ENCODE measurements around the gene WNT6. TPM values are rescaled to one million over a fixed set of nuclear protein-coding genes. Genes with fewer than 3 reads are reported as not detected.

The WNT6 gene
- total and polyA plus RNA-seq, 10 of the 15 experiments (the other 5 are each of a cell fraction or from before 2014, with no cell fraction given): 0.11 to 0.44 (median 0.22) TPM; not detected in 5

DNA sequence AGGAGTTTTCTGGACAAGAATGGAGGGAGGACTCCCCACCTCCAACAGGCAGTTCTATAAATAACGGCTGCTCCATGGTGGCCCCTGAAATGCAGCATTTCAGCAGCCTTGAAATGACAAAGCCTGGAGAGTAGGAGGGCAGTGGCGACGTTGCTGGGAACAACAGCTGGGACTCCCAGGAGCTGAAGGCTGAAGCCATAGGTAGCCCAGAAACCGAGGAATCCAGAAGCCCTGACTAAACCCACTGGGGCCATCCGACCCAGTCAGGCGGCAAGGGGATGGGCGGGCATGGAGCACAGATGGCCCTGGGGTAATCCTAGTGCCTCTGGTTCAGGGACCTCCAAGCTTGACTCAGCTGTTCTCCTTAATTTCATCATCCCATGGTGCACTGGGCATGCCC is 37.0 kb upstream of the WNT6 start:
- Histone ChIP-seq H3K27ac (ENCODE audit: control insufficient read depth, insufficient read depth) (no peak overlapping the region), H4K20me1 (ENCODE audit: control insufficient read depth, insufficient read depth) (no peaks in the 10 kb centered on the region), H2AFZ (ENCODE audit: control insufficient read depth, low read depth, low read length) (no peak overlapping the region), H3K36me3 (ENCODE audit: control insufficient read depth in 2 of 2, insufficient read depth in 2 of 2, low read length in 1 of 2) (no peaks in the 10 kb centered on the region), H3K4me1 (ENCODE audit: control insufficient read depth, insufficient read depth, low read length) (no peaks in the 10 kb centered on the region), H3K27me3 (replicated peaks in 1 of 2; ENCODE audit: control insufficient read depth in 2 of 2, insufficient read depth in 2 of 2, low read length in 1 of 2) (no peaks in the 10 kb centered on the region; a peak in 1 of 4 replicates), H3K4me3 (no peak overlapping the region), H3K9ac (ENCODE audit: control insufficient read depth, insufficient read depth, low read length) (no peak overlapping the region), H3K4me2 (ENCODE audit: control insufficient read depth, insufficient read depth) (no peak overlapping the region), H3K79me2 (ENCODE audit: control insufficient read depth, insufficient read depth, low read length) (no peaks in the 10 kb centered on the region), H3K9me3 (replicated peaks; ENCODE audit: control insufficient read depth, insufficient read depth, low read length) (no peaks in the 10 kb centered on the region)
- RAD21 ChIA-PET (ENCODE audit: unreplicated experiment): no interaction called here
- CTCF ChIA-PET: no interaction called here
- in situ Hi-C loops (cut with MboI): no loop called here
- POLR2A ChIA-PET: no interaction called here
- DNase-seq (ENCODE audit: low read depth, low spot score): no peak
- 27% methylated on average over 7 of the region's 7 CpGs for WGBS (ENCODE audit: insufficient coverage, insufficient replicate concordance, low lambda C conversion rate, missing lambda C conversion rate)
- FAIRE-seq: no peak
- ATAC-seq: no peak
- SMC1A ChIA-PET (ENCODE audit: uncharacterized antibody, unreplicated experiment): no interaction called here
- BruUV-seq (replicated peaks): no TSS peak
- intact Hi-C loops (cut with micrococcal nuclease; ENCODE audit: unreplicated experiment): no loop called here
- TF ChIP-seq HDAC6 (IDR thresholded peaks at IDR 0.05; ENCODE audit: unreplicated experiment) (no peak), EP300 (IDR thresholded peaks at IDR 0.05; ENCODE audit: borderline replicate concordance in 1 of 2, control insufficient read depth in 1 of 2, low read depth in 2 of 2, low read length in 2 of 2) (no peak), ELK1 (IDR thresholded peaks at IDR 0.05; ENCODE audit: low read depth, low read length) (no peak), RFX5 (IDR thresholded peaks at IDR 0.05; ENCODE audit: low read depth, low read length) (no peak)

DNA sequence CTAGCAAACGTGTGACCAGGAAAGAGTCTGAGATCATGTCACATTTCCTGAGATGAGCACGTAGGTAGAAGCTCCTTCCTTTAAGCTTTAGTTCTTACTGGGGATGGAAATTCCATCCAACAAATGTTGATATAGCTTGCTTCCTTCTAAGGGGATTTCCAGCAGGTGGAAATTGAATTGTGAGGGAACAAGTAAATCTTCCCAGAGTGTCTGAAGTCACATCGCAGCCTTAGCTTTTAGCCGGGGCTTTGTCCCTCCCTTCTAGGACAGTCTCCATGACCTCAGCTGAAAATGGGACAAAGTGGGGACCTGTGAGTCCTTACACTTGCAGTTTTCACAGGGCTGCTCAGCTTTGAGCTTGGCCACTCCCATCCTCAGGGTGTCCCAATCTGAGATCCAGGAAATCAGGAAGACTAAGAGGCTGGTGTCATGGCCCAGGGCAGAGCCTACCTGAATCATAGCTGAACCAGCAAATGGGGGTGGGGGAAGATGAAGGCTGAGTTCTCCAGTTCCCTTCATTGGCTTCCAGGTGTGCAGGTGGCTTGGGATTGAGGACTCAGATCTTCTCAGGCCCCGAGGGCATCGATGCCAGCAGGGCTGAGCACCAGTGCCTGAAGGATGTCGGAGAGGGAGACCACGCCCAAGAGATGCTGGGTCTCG is 36.3 kb upstream of the WNT6 start:
- no peak overlapping the region for H3K4me2 ChIP-seq (ENCODE audit: control insufficient read depth, insufficient read depth)
- in situ Hi-C loops (cut with MboI): no loop called here
- ChIA-PET CTCF (no interaction called here), POLR2A (interaction anchor here (0.5 kb wide), 1 partner anchor 91 kb away, joined by 6 read pairs; no protein-coding TSS in a partner anchor), RAD21 (ENCODE audit: unreplicated experiment) (no interaction called here), SMC1A (ENCODE audit: uncharacterized antibody, unreplicated experiment) (no interaction called here)
- no TSS peak for BruUV-seq (replicated peaks)
- H4K20me1 ChIP-seq (ENCODE audit: control insufficient read depth, insufficient read depth): no peaks in the 10 kb centered on the region
- FAIRE-seq (no peak), ATAC-seq (no peak), DNase-seq (ENCODE audit: low read depth, low spot score) (no peak)
- H3K4me3 ChIP-seq: no peak overlapping the region
- WGBS (ENCODE audit: insufficient coverage, insufficient replicate concordance, low lambda C conversion rate, missing lambda C conversion rate): 53% methylated on average over 9 of the region's 9 CpGs
- H2AFZ ChIP-seq (ENCODE audit: control insufficient read depth, low read depth, low read length): no peak overlapping the region
- intact Hi-C loops (cut with micrococcal nuclease; ENCODE audit: unreplicated experiment): no loop called here
- no peaks in the 10 kb centered on the region for H3K79me2 ChIP-seq (ENCODE audit: control insufficient read depth, insufficient read depth, low read length)
- no peak overlapping the region for H3K9ac ChIP-seq (ENCODE audit: control insufficient read depth, insufficient read depth, low read length)
- no peaks in the 10 kb centered on the region for H3K36me3 ChIP-seq (ENCODE audit: control insufficient read depth in 2 of 2, insufficient read depth in 2 of 2, low read length in 1 of 2)
- H3K9me3 ChIP-seq (replicated peaks; ENCODE audit: control insufficient read depth, insufficient read depth, low read length): no peaks in the 10 kb centered on the region
- no peaks in the 10 kb centered on the region; a peak in 1 of 4 replicates for H3K27me3 ChIP-seq (replicated peaks in 1 of 2; ENCODE audit: control insufficient read depth in 2 of 2, insufficient read depth in 2 of 2, low read length in 1 of 2)
- H3K27ac ChIP-seq (ENCODE audit: control insufficient read depth, insufficient read depth): no peak overlapping the region
- H3K4me1 ChIP-seq (ENCODE audit: control insufficient read depth, insufficient read depth, low read length): no peaks in the 10 kb centered on the region
- TF ChIP-seq IKZF1 (conservative IDR thresholded peaks at IDR 0.05) (no peak), EGR1 (IDR thresholded peaks at IDR 0.05; ENCODE audit: borderline replicate concordance in 1 of 2, low read depth in 2 of 2, low read length in 2 of 2) (no peak), MEF2A (IDR thresholded peaks at IDR 0.05; ENCODE audit: insufficient read depth, low read depth, low read length) (no peak), CHD2 (IDR thresholded peaks at IDR 0.05; ENCODE audit: borderline replicate concordance, low read depth, low read length) (no peak), BCL11A (IDR thresholded peaks at IDR 0.05; ENCODE audit: low read depth, low read length) (no peak), CBX5 (IDR thresholded peaks at IDR 0.05; ENCODE audit: low read depth) (no peak), STAT1 (conservative IDR thresholded peaks at IDR 0.05) (no peak), RBBP5 (conservative IDR thresholded peaks at IDR 0.05) (no peak), RAD51 (IDR thresholded peaks at IDR 0.05) (no peak), JUNB (IDR thresholded peaks at IDR 0.05) (no peak), TBL1XR1 (IDR thresholded peaks at IDR 0.05; ENCODE audit: low read depth, low read length) (no peak), MTA2 (IDR thresholded peaks at IDR 0.05; ENCODE audit: low read depth) (no peak)
- TF ChIP-seq, protein P1, sequence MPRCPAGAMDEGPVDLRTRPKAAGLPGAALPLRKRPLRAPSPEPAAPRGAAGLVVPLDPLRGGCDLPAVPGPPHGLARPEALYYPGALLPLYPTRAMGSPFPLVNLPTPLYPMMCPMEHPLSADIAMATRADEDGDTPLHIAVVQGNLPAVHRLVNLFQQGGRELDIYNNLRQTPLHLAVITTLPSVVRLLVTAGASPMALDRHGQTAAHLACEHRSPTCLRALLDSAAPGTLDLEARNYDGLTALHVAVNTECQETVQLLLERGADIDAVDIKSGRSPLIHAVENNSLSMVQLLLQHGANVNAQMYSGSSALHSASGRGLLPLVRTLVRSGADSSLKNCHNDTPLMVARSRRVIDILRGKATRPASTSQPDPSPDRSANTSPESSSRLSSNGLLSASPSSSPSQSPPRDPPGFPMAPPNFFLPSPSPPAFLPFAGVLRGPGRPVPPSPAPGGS (IDR thresholded peaks at IDR 0.05; ENCODE audit: borderline replicate concordance, insufficient read depth, low read depth, low read length, poor library complexity, severe bottlenecking): no peak
